ENCODE results near the gene KCNAB1. TPM values are rescaled to one million over a fixed set of nuclear protein-coding genes. Genes with fewer than 3 reads are reported as not detected.

Gene KCNAB1
- total RNA-seq, 2 experiments from 2014 or later, result not detected

GRCh38 chr3:156493887-156494286 is 373.5 kb downstream of the KCNAB1 start:
- POLR2A ChIA-PET, result no interaction called here
- CTCF ChIA-PET, result no interaction called here

GRCh38 chr3:156495816-156496215 is 375.4 kb downstream of the KCNAB1 start:
- ChIA-PET CTCF (no interaction called here), POLR2A (no interaction called here)

- ChIA-PET POLR2A (no interaction called here), CTCF (no interaction called here)
These were observed 376.9 kb downstream of the KCNAB1 start for GRCh38 chr3:156497326-156497725.

GRCh38 chr3:156498307-156498706 is 377.9 kb downstream of the KCNAB1 start:
- ChIA-PET POLR2A (interaction anchor here (0.5 kb wide), 1 partner anchor 27 kb away, joined by 3 read pairs; no protein-coding TSS in a partner anchor), CTCF (no interaction called here)

- ChIA-PET POLR2A (no interaction called here), CTCF (interaction anchor here (4.8 kb wide), 1 partner anchor 357 kb away, joined by 30 read pairs; no protein-coding TSS in a partner anchor)
These were observed 386.9 kb downstream of the KCNAB1 start for GRCh38 chr3:156507285-156507684.

- ChIA-PET POLR2A (no interaction called here), CTCF (interaction anchor here (0.6 to 4.8 kb wide), 14 partner anchors 9 to 1060 kb away, joined by 3 to 30 read pairs (median 3); no protein-coding TSS in a partner anchor)
These were observed 389.1 kb downstream of the KCNAB1 start for GRCh38 chr3:156509189-156510174.

- ChIA-PET CTCF (interaction anchor here (0.7 to 1.0 kb wide), 2 partner anchors 64 to 361 kb away, joined by 3 to 4 read pairs; no protein-coding TSS in a partner anchor), POLR2A (no interaction called here)
These were observed 391.8 kb downstream of the KCNAB1 start for GRCh38 chr3:156511987-156512677.

- POLR2A ChIA-PET, result no interaction called here
- CTCF ChIA-PET, result no interaction called here
These were observed 393.2 kb downstream of the KCNAB1 start for GRCh38 chr3:156513619-156514018.

- ChIA-PET POLR2A (interaction anchor here (0.6 kb wide), 1 partner anchor 710 kb away, joined by 4 read pairs; the partner anchor contains the start of gene C3orf33), CTCF (interaction anchor here (0.9 kb wide), 1 partner anchor 66 kb away, joined by 3 read pairs; no protein-coding TSS in a partner anchor)
These were observed 395.9 kb downstream of the KCNAB1 start for GRCh38 chr3:156516284-156516683.

- ChIA-PET POLR2A (no interaction called here), CTCF (no interaction called here)
These were observed 396.6 kb downstream of the KCNAB1 start for GRCh38 chr3:156516961-156517360.

GRCh38 chr3:156518726-156519125 is 398.3 kb downstream of the KCNAB1 start:
- ChIA-PET CTCF (no interaction called here), POLR2A (no interaction called here)

GRCh38 chr3:156519758-156520162 is 399.4 kb downstream of the KCNAB1 start:
- POLR2A ChIA-PET, result no interaction called here
- CTCF ChIA-PET, result interaction anchor here (0.7 to 0.9 kb wide), 2 partner anchors 10 to 64 kb away, joined by 3 read pairs; no protein-coding TSS in a partner anchor

- ChIA-PET POLR2A (no interaction called here), CTCF (no interaction called here)
These were observed 402.3 kb downstream of the KCNAB1 start for GRCh38 chr3:156522673-156523072.

GRCh38 chr3:156525808-156526207 is 405.4 kb downstream of the KCNAB1 start:
- POLR2A ChIA-PET, result no interaction called here
- CTCF ChIA-PET, result interaction anchor here (1.2 to 1.7 kb wide), 2 partner anchors 10 to 52 kb away, joined by 3 read pairs; no protein-coding TSS in a partner anchor

- ChIA-PET POLR2A (no interaction called here), CTCF (no interaction called here)
These were observed 406.7 kb downstream of the KCNAB1 start for GRCh38 chr3:156527060-156527459.

GRCh38 chr3:156530980-156531379 is 410.6 kb downstream of the KCNAB1 start:
- POLR2A ChIA-PET, result no interaction called here
- CTCF ChIA-PET, result no interaction called here

GRCh38 chr3:156532730-156533129 is 412.4 kb downstream of the KCNAB1 start:
- CTCF ChIA-PET, result no interaction called here
- POLR2A ChIA-PET, result no interaction called here

- CTCF ChIA-PET, result no interaction called here
- POLR2A ChIA-PET, result no interaction called here
These were observed 412.8 kb downstream of the KCNAB1 start for GRCh38 chr3:156533205-156533604.

GRCh38 chr3:156535162-156535627 is 414.8 kb downstream of the KCNAB1 start:
- CTCF ChIA-PET, result interaction anchor here (0.7 kb wide), 1 partner anchor 10 kb away, joined by 3 read pairs; no protein-coding TSS in a partner anchor
- POLR2A ChIA-PET, result no interaction called here

- POLR2A ChIA-PET, result no interaction called here
These were observed 415.4 kb downstream of the KCNAB1 start for GRCh38 chr3:156535798-156536197.

More at GRCh38 chr3:156535798-156536197, 415.4 kb downstream of the KCNAB1 start:
- CTCF ChIA-PET, result interaction anchor here (0.6 to 0.7 kb wide), 2 partner anchors 10 to 43 kb away, joined by 3 read pairs; no protein-coding TSS in a partner anchor

Data from activated CD8-positive, alpha-beta memory T cell treated with anti-CD3 and anti-CD28 coated beads for 36 hours (primary cell).